MM.1S (cell line): Measurements from ENCODE around the gene NSUN5.

Experiments
- CTCF ChIP-seq: fragments of 300-600 bp; sonication (generic); IDR thresholded peaks from 2 replicates; pipeline ENCODE4 v1.5.1; 2016; ENCODE audit warnings: antibody characterized with exemption, low read length, mixed read lengths
- EZH2phosphoT487 ChIP-seq: fragments of 300-600 bp; sonication (generic); IDR thresholded peaks from 2 replicates; pipeline ENCODE4 v1.6.1; 2018; ENCODE audit warnings: antibody characterized with exemption, low read length

- no peak for TF ChIP-seq EZH2phosphoT487
- TF ChIP-seq CTCF: no peak
Observed at GRCh38 chr7:73342645-73343044, 34.0 kb upstream of the NSUN5 start.
